Fibroblast of villous mesenchyme (primary cell): ENCODE measurements around the gene PHACTR4. TPM values are rescaled to one million over a fixed set of nuclear protein-coding genes. Genes with fewer than 3 reads are reported as not detected.
A peak's percentile ranks its signal among the peaks of the same experiment; 100 is the strongest.

Experiments used
- DNase-seq: peaks from one replicate; pipeline ENCODE4 v3.0.0-alpha.2; 2010; ENCODE audit warnings: low read depth
- H3K4me3 ChIP-seq: 2 replicates; pipeline ENCODE4 v1.5.1; 2011; ENCODE audit warnings: low read depth, mild to moderate bottlenecking, low read length
- CTCF ChIP-seq: IDR thresholded peaks from 2 replicates; pipeline ENCODE4 v1.5.1; 2012; ENCODE audit warnings: low read depth, mild to moderate bottlenecking, low read length; ENCODE audit not compliant: insufficient read depth
- total RNA-seq: library from RNA; depleted of rRNA; stranded (reverse); fragments of >200 nt; gene quantifications from 2 replicates; pipeline ENCODE4 v1.2.3, GENCODE V29; 2012

Gene PHACTR4
- total RNA-seq, 1 donor: 12.1 TPM

GRCh38 chr1:28394136-28394535 is 24.6 kb downstream of the PHACTR4 start:
- no peak overlapping the region for H3K4me3 ChIP-seq
- TF ChIP-seq CTCF: no peak

GRCh38 chr1:28395181-28395580 is 25.6 kb downstream of the PHACTR4 start:
- H3K4me3 ChIP-seq: no peak overlapping the region
- peak; percentile 53 for DNase-seq
- TF ChIP-seq CTCF: no peak

More at GRCh38 chr1:28394136-28394535, 24.6 kb downstream of the PHACTR4 start:
- no peak for DNase-seq

- H3K4me3 ChIP-seq: no peak overlapping the region
- no peak for DNase-seq
- no peak for TF ChIP-seq CTCF
These were observed 32.2 kb downstream of the PHACTR4 start for GRCh38 chr1:28401760-28402159.

GRCh38 chr1:28409090-28409489 is 39.5 kb downstream of the PHACTR4 start:
- no peak overlapping the region for H3K4me3 ChIP-seq
- TF ChIP-seq CTCF: no peak
- no peak for DNase-seq

- no peak for TF ChIP-seq CTCF
- H3K4me3 ChIP-seq: no peak overlapping the region
- DNase-seq: no peak
These were observed 42.1 kb downstream of the PHACTR4 start for GRCh38 chr1:28411656-28412055.

GRCh38 chr1:28412731-28413130 is 43.2 kb downstream of the PHACTR4 start:
- no peak overlapping the region for H3K4me3 ChIP-seq
- no peak for TF ChIP-seq CTCF
- DNase-seq: no peak

GRCh38 chr1:28416509-28417194 is 47.1 kb downstream of the PHACTR4 start:
- H3K4me3 ChIP-seq: no peak overlapping the region
- DNase-seq: peak; percentile 58
- TF ChIP-seq CTCF: no peak
